Activated naive CD8-positive, alpha-beta T cell (primary cell): ENCODE measurements around the gene SGO2.
"Not testable (repeated sequence)": the region's sequence is repeated elsewhere in the genome, so short reads cannot be mapped to it uniquely, and the experiment has no call there.

Experiments used
- H3K27ac Mint-ChIP-seq: one replicate; pipeline ENCODE4 v1.8.0; 2021; ENCODE audit warnings: mixed read lengths
- H3K27me3 Mint-ChIP-seq: one replicate; pipeline ENCODE4 v1.8.0; 2021; ENCODE audit warnings: mixed read lengths
- H3K36me3 Mint-ChIP-seq: one replicate; pipeline ENCODE4 v1.8.0; 2021; ENCODE audit warnings: mixed read lengths
- H3K4me1 Mint-ChIP-seq: one replicate; pipeline ENCODE4 v1.8.0; 2021; ENCODE audit warnings: low read depth, mixed read lengths
- H3K4me3 Mint-ChIP-seq: one replicate; pipeline ENCODE4 v1.8.0; 2021; ENCODE audit warnings: mild to moderate bottlenecking, mixed read lengths
- H3K9me3 Mint-ChIP-seq: one replicate; pipeline ENCODE4 v1.8.0; 2021; ENCODE audit warnings: low read depth, mixed read lengths

Gene SGO2

GRCh38 chr2:200540793-200541192 lies 14.8 kb downstream of the SGO2 start:
- Mint-ChIP-seq H3K27me3 (no peaks in the 10 kb centered on the region), H3K4me1 (no peaks in the 10 kb centered on the region), H3K36me3 (peaks cover 39% of the 10 kb centered on the region), H3K27ac (no peak overlapping the region), H3K4me3 (no peak overlapping the region), H3K9me3 (no peaks in the 10 kb centered on the region)

- not testable (repeated sequence) for H3K4me1 Mint-ChIP-seq, H3K4me3 Mint-ChIP-seq, H3K27me3 Mint-ChIP-seq, H3K27ac Mint-ChIP-seq, H3K36me3 Mint-ChIP-seq, H3K9me3 Mint-ChIP-seq
Measured at GRCh38 chr2:200566596-200566995, 40.6 kb downstream of the SGO2 start.

GRCh38 chr2:200567932-200568331 lies 41.9 kb downstream of the SGO2 start:
- Mint-ChIP-seq H3K36me3 (peaks cover 5% of the 10 kb centered on the region), H3K27me3 (no peaks in the 10 kb centered on the region), H3K9me3 (no peaks in the 10 kb centered on the region), H3K27ac (no peak overlapping the region), H3K4me1 (no peaks in the 10 kb centered on the region), H3K4me3 (no peak overlapping the region)

- no peaks in the 10 kb centered on the region for H3K27me3 Mint-ChIP-seq
- peaks cover 5% of the 10 kb centered on the region for H3K36me3 Mint-ChIP-seq
- no peaks in the 10 kb centered on the region for H3K4me1 Mint-ChIP-seq
- no peaks in the 10 kb centered on the region for H3K9me3 Mint-ChIP-seq
- H3K4me3 Mint-ChIP-seq = no peak overlapping the region
- no peak overlapping the region for H3K27ac Mint-ChIP-seq
Measured at GRCh38 chr2:200575957-200576356, 50.0 kb downstream of the SGO2 start.

GRCh38 chr2:200577027-200577426 lies 51.0 kb downstream of the SGO2 start:
- no peaks in the 10 kb centered on the region for H3K9me3 Mint-ChIP-seq
- H3K36me3 Mint-ChIP-seq = peaks cover 2% of the 10 kb centered on the region
- no peak overlapping the region for H3K27ac Mint-ChIP-seq
- no peak overlapping the region for H3K4me3 Mint-ChIP-seq
- no peaks in the 10 kb centered on the region for H3K27me3 Mint-ChIP-seq
- H3K4me1 Mint-ChIP-seq = no peaks in the 10 kb centered on the region

GRCh38 chr2:200578778-200579177 lies 52.8 kb downstream of the SGO2 start:
- Mint-ChIP-seq H3K4me3 (no peak overlapping the region), H3K36me3 (peaks cover 2% of the 10 kb centered on the region), H3K4me1 (no peaks in the 10 kb centered on the region), H3K9me3 (no peaks in the 10 kb centered on the region), H3K27me3 (no peaks in the 10 kb centered on the region), H3K27ac (no peak overlapping the region)

- Mint-ChIP-seq H3K9me3 (no peaks in the 10 kb centered on the region), H3K4me3 (peak overlapping the region; percentile 14), H3K4me1 (peaks cover 14% of the 10 kb centered on the region), H3K27me3 (no peaks in the 10 kb centered on the region), H3K36me3 (no peaks in the 10 kb centered on the region), H3K27ac (no peak overlapping the region)
Measured at GRCh38 chr2:200584639-200585038, 58.6 kb downstream of the SGO2 start.

- Mint-ChIP-seq H3K36me3 (no peaks in the 10 kb centered on the region), H3K4me1 (peaks cover 14% of the 10 kb centered on the region), H3K27me3 (no peaks in the 10 kb centered on the region), H3K4me3 (peak overlapping the region; percentile 87), H3K9me3 (no peaks in the 10 kb centered on the region), H3K27ac (no peak overlapping the region)
Measured at GRCh38 chr2:200585340-200585729, 59.3 kb downstream of the SGO2 start.

- Mint-ChIP-seq H3K27me3 (no peaks in the 10 kb centered on the region), H3K27ac (no peak within 1 kb of the TSS), H3K9me3 (no peaks in the 10 kb centered on the region), H3K4me3 (peak within 1 kb of the TSS; percentile 87), H3K4me1 (peaks cover 14% of the 10 kb centered on the region), H3K36me3 (no peaks in the 10 kb centered on the region)
Measured at GRCh38 chr2:200585730-200586643, 60.0 kb downstream of the SGO2 start, which contains the start of gene AOX1. Gene AOX1, plus strand, starts transcription at chr2:200586014. Its CDS starts 95 bp downstream, at chr2:200586109.

GRCh38 chr2:200586644-200586975 lies 60.6 kb downstream of the SGO2 start:
- no peaks in the 10 kb centered on the region for H3K36me3 Mint-ChIP-seq
- no peaks in the 10 kb centered on the region for H3K9me3 Mint-ChIP-seq
- H3K27ac Mint-ChIP-seq = no peak overlapping the region
- H3K27me3 Mint-ChIP-seq = peaks cover 2% of the 10 kb centered on the region
- H3K4me3 Mint-ChIP-seq = peak overlapping the region; percentile 87
- peaks cover 14% of the 10 kb centered on the region for H3K4me1 Mint-ChIP-seq

GRCh38 chr2:200587007-200587616 lies 61.1 kb downstream of the SGO2 start:
- Mint-ChIP-seq H3K4me3 (peak overlapping the region; percentile 12), H3K27ac (no peak overlapping the region), H3K36me3 (no peaks in the 10 kb centered on the region), H3K27me3 (peaks cover 2% of the 10 kb centered on the region), H3K9me3 (no peaks in the 10 kb centered on the region), H3K4me1 (peaks cover 14% of the 10 kb centered on the region)

GRCh38 chr2:200588076-200588678 lies 62.2 kb downstream of the SGO2 start:
- peaks cover 14% of the 10 kb centered on the region for H3K4me1 Mint-ChIP-seq
- H3K4me3 Mint-ChIP-seq = no peak overlapping the region
- peaks cover 4% of the 10 kb centered on the region for H3K27me3 Mint-ChIP-seq
- no peaks in the 10 kb centered on the region for H3K36me3 Mint-ChIP-seq
- H3K9me3 Mint-ChIP-seq = no peaks in the 10 kb centered on the region
- no peak overlapping the region for H3K27ac Mint-ChIP-seq

GRCh38 chr2:200590090-200590489 lies 64.1 kb downstream of the SGO2 start:
- no peak overlapping the region for H3K27ac Mint-ChIP-seq
- peaks cover 4% of the 10 kb centered on the region for H3K27me3 Mint-ChIP-seq
- no peaks in the 10 kb centered on the region for H3K9me3 Mint-ChIP-seq
- H3K4me3 Mint-ChIP-seq = no peak overlapping the region
- H3K4me1 Mint-ChIP-seq = peaks cover 6% of the 10 kb centered on the region
- H3K36me3 Mint-ChIP-seq = no peaks in the 10 kb centered on the region

- Mint-ChIP-seq H3K4me3 (no peak overlapping the region), H3K4me1 (peaks cover 2% of the 10 kb centered on the region), H3K27ac (no peak overlapping the region), H3K27me3 (peaks cover 8% of the 10 kb centered on the region), H3K9me3 (no peaks in the 10 kb centered on the region), H3K36me3 (no peaks in the 10 kb centered on the region)
Measured at GRCh38 chr2:200591308-200591707, 65.3 kb downstream of the SGO2 start.

GRCh38 chr2:200592406-200593075 lies 66.5 kb downstream of the SGO2 start:
- Mint-ChIP-seq H3K27ac (no peak overlapping the region), H3K4me3 (no peak overlapping the region), H3K9me3 (no peaks in the 10 kb centered on the region), H3K27me3 (peaks cover 8% of the 10 kb centered on the region), H3K4me1 (no peaks in the 10 kb centered on the region), H3K36me3 (no peaks in the 10 kb centered on the region)
